CD4-positive, alpha-beta T cell (primary cell): ENCODE data around the gene PIK3C2A. TPM values are rescaled to one million over a fixed set of nuclear protein-coding genes. Genes with fewer than 3 reads are reported as not detected.

ENCODE experiments used
- ATAC-seq: fragments of 200-7000 bp; cut with Tn5 transposase; one replicate; pipeline ENCODE4 v1.10.0; 2022; ENCODE audit warnings: mild to moderate bottlenecking; ENCODE audit not compliant: poor library complexity
- CTCF ChIA-PET: fragments of 350-600 bp; sonication (Branson Sonifier 250); formaldehyde crosslinking; loops from one replicate; lab custom pipeline; 2021; ENCODE audit warnings: antibody characterized with exemption, inconsistent platforms; lab: Charles Lee
- POLR2A ChIA-PET: fragments of 350-600 bp; sonication (Branson Sonifier 250); formaldehyde crosslinking; loops from one replicate; lab custom pipeline; 2021; ENCODE audit warnings: antibody characterized with exemption, inconsistent platforms; lab: Charles Lee
- DNase-seq, 14 experiments: peaks; one replicate each; pipeline ENCODE4 v3.0.0-alpha.2; 2013 to 2020; ENCODE audit warnings: mixed read lengths in 2 of 14
- H3K27ac ChIP-seq, 2 donors: one replicate each; pipeline versions ENCODE4 v1.5.1 to v1.7.0; 2013; ENCODE audit warnings: low read length in 2 of 2, low read depth in 1 of 2, mild to moderate bottlenecking in 1 of 2
- H3K27me3 ChIP-seq, 2 experiments: 1 replicate in 1 of 2; 2 replicates in 1 of 2; pipeline versions ENCODE4 v1.6.1 to v1.7.0; 2013; ENCODE audit warnings: low read length in 2 of 2, control low read depth in 1 of 2, mild to moderate bottlenecking in 1 of 2, moderate library complexity in 1 of 2; ENCODE audit not compliant: insufficient read depth in 2 of 2, control insufficient read depth in 1 of 2
- H3K36me3 ChIP-seq: one replicate; pipeline ENCODE4 v1.6.1; 2013; ENCODE audit warnings: low read length, control low read depth; ENCODE audit not compliant: insufficient read depth
- H3K4me1 ChIP-seq: one replicate; pipeline ENCODE4 v1.6.1; 2013; ENCODE audit warnings: low read length, control low read depth; ENCODE audit not compliant: insufficient read depth
- H3K4me3 ChIP-seq: one replicate; pipeline ENCODE4 v1.5.1; 2013; ENCODE audit warnings: mild to moderate bottlenecking, low read length, moderate library complexity
- H3K9me3 ChIP-seq, 2 experiments: 1 replicate in 1 of 2; 2 replicates in 1 of 2; pipeline versions ENCODE4 v1.6.1 to v1.7.0; 2013; ENCODE audit warnings: low read length in 2 of 2, mild to moderate bottlenecking in 2 of 2, control low read depth in 1 of 2, moderate library complexity in 1 of 2; ENCODE audit not compliant: control insufficient read depth in 1 of 2, insufficient read depth in 1 of 2
- H3K27ac Mint-ChIP-seq: one replicate; pipeline ENCODE4 v1.8.0; 2020; ENCODE audit warnings: mixed read lengths
- H3K27me3 Mint-ChIP-seq: one replicate; pipeline ENCODE4 v1.8.0; 2021; ENCODE audit warnings: mixed read lengths
- H3K36me3 Mint-ChIP-seq: one replicate; pipeline ENCODE4 v1.8.0; 2021; ENCODE audit warnings: low read depth, mixed read lengths
- H3K4me1 Mint-ChIP-seq: one replicate; pipeline ENCODE4 v1.8.0; 2021; ENCODE audit warnings: low read depth, mixed read lengths
- H3K4me3 Mint-ChIP-seq: one replicate; pipeline ENCODE4 v1.8.0; 2020; ENCODE audit warnings: mild to moderate bottlenecking, mixed read lengths
- H3K9me3 Mint-ChIP-seq: one replicate; pipeline ENCODE4 v1.8.0; 2020; ENCODE audit warnings: mixed read lengths
- CTCF ChIP-seq: fragments of 200-600 bp; IDR thresholded peaks from one replicate; pipeline ENCODE4 v1.8.0; 2022; ENCODE audit warnings: antibody characterized with exemption, mild to moderate bottlenecking
- intact Hi-C, 2 experiments: fragments of 100-400 bp; cut with DNase I in 1 of 2; cut with micrococcal nuclease in 1 of 2; formaldehyde crosslinking; loops; one replicate each; pipeline versions ENCODE4 v1.15.1 to v1.9.0; 2023 to 2025; cut with DNase I, micrococcal nuclease
- total RNA-seq, 174 experiments: library from RNA in 2 of 174; stranded (reverse) in 2 of 174; gene quantifications; one replicate each; pipeline ENCODE4 v1.2.3 and lab custom pipeline; 2021 to 2026

Gene PIK3C2A
- total RNA-seq, 2 experiments from 2014 or later = 39.2 to 43.0 TPM

- no peak overlapping the region for H3K27ac ChIP-seq
- peaks cover 19% of the 10 kb centered on the region for H3K36me3 Mint-ChIP-seq
- no peak overlapping the region for H3K27ac Mint-ChIP-seq
- ChIA-PET CTCF (no interaction called here), POLR2A (no interaction called here)
- H3K4me3 Mint-ChIP-seq = no peak overlapping the region
- no peak for ATAC-seq
- H3K9me3 ChIP-seq = no peaks in the 10 kb centered on the region
- H3K4me1 Mint-ChIP-seq = peaks cover 53% of the 10 kb centered on the region
- H3K27me3 Mint-ChIP-seq = no peaks in the 10 kb centered on the region
- H3K9me3 Mint-ChIP-seq = no peaks in the 10 kb centered on the region
- DNase-seq = no peak
- peaks cover 17% of the 10 kb centered on the region for H3K4me1 ChIP-seq
- no peaks in the 10 kb centered on the region for H3K27me3 ChIP-seq
- H3K36me3 ChIP-seq = peaks cover 7% of the 10 kb centered on the region
- H3K4me3 ChIP-seq = no peak overlapping the region
- no peak for TF ChIP-seq CTCF
- intact Hi-C loops = no loop called here
Observed at GRCh38 chr11:17159441-17159840, 48.3 kb downstream of the PIK3C2A start.

Other genes starting within 250 kb of the PIK3C2A start
- 1 to 10 TPM; 4.5 to 4.8 TPM for gene PLEKHA7, start 193.6 kb downstream of the PIK3C2A start, total RNA-seq
- 1,000 to 10,000 TPM; 2,215 to 2,217 TPM for gene RPS13, start 130.3 kb downstream of the PIK3C2A start, total RNA-seq
- gene NUCB2, start 68.8 kb upstream of the PIK3C2A start, total RNA-seq = 10 to 100 TPM; 65.2 to 73.0 TPM
- 1 to 10 TPM; 2.2 to 2.4 TPM for gene NCR3LG1, start 143.8 kb upstream of the PIK3C2A start, total RNA-seq
- gene KCNJ11, start 180.7 kb upstream of the PIK3C2A start, total RNA-seq = under 1 TPM in 1 of 2 experiments, not detected in 1; 0.08 TPM